Activated CD4-positive, CD25-positive, alpha-beta regulatory T cell treated with anti-CD3 and anti-CD28 coated beads, Interleukin-2, amount 50 U/mL, for 16 hours (primary cell): ENCODE data around the gene GLYATL1B.
"Not testable (repeated sequence)": the region's sequence is repeated elsewhere in the genome, so short reads cannot be mapped to it uniquely, and the experiment has no call there.

Experiments used
- DNase-seq: peaks from one replicate; pipeline ENCODE4 v3.0.0-alpha.2; 2020; ENCODE audit warnings: low read depth, low spot score

GLYATL1B gene

GRCh38 chr11:59086007-59086406, at the start of gene GLYATL1B:
Gene GLYATL1B, plus strand, starts transcription at chr11:59086307. Its CDS starts 0 bp downstream, at chr11:59086307.
- not testable (repeated sequence) for DNase-seq

- not testable (repeated sequence) for DNase-seq
Measured at GRCh38 chr11:59036542-59036941, 49.6 kb upstream of the GLYATL1B start.

- DNase-seq: not testable (repeated sequence)
Measured at GRCh38 chr11:59037434-59037833, 48.7 kb upstream of the GLYATL1B start.

GRCh38 chr11:59040607-59041006, 45.5 kb upstream of the GLYATL1B start:
- no peak for DNase-seq

- not testable (repeated sequence) for DNase-seq
Measured at GRCh38 chr11:59051383-59051782, 34.7 kb upstream of the GLYATL1B start.

GRCh38 chr11:59052355-59052754, 33.8 kb upstream of the GLYATL1B start:
- DNase-seq: not testable (repeated sequence)

- peak; percentile 60 for DNase-seq
Measured at GRCh38 chr11:59053387-59053786, 32.7 kb upstream of the GLYATL1B start.

GRCh38 chr11:59058120-59059033, 27.7 kb upstream of the GLYATL1B start:
- DNase-seq: peak; percentile 55

GRCh38 chr11:59060096-59060495, 26.0 kb upstream of the GLYATL1B start:
- DNase-seq: not testable (repeated sequence)

GRCh38 chr11:59062602-59063529, 23.2 kb upstream of the GLYATL1B start:
- DNase-seq: no peak

- DNase-seq: not testable (repeated sequence)
Measured at GRCh38 chr11:59063996-59064727, 21.9 kb upstream of the GLYATL1B start.

GRCh38 chr11:59069087-59069486, 17.0 kb upstream of the GLYATL1B start:
- DNase-seq: no peak

GRCh38 chr11:59076876-59077571, 9.1 kb upstream of the GLYATL1B start:
- no peak for DNase-seq

GRCh38 chr11:59078435-59078834, 7.7 kb upstream of the GLYATL1B start:
- no peak for DNase-seq

- DNase-seq: no peak
Measured at GRCh38 chr11:59079086-59079485, 7.0 kb upstream of the GLYATL1B start.

GRCh38 chr11:59080421-59080820, 5.7 kb upstream of the GLYATL1B start:
- not testable (repeated sequence) for DNase-seq

- not testable (repeated sequence) for DNase-seq
Measured at GRCh38 chr11:59081430-59082020, 4.6 kb upstream of the GLYATL1B start.

GRCh38 chr11:59088162-59088561, 2.1 kb downstream of the GLYATL1B start:
- no peak for DNase-seq

- not testable (repeated sequence) for DNase-seq
Measured at GRCh38 chr11:59093576-59093975, 7.5 kb downstream of the GLYATL1B start.

GRCh38 chr11:59095225-59095624, 9.1 kb downstream of the GLYATL1B start:
- DNase-seq: not testable (repeated sequence)
